ENCODE results near the gene TRIM63.

The TRIM63 gene

GRCh38 chr1:26067432-26067911 is at the start of gene TRIM63:
Gene TRIM63, minus strand, starts transcription at chr1:26067630. Its CDS starts 136 bp downstream, at chr1:26067494.
- H3K9me3 ChIP-seq (ENCODE audit: severe bottlenecking), result no peaks in the 10 kb centered on the region
- no peaks in the 10 kb centered on the region for H3K27me3 ChIP-seq (ENCODE audit: insufficient read depth, poor library complexity, severe bottlenecking)
- no peak within 1 kb of the TSS for H3K27ac ChIP-seq (ENCODE audit: poor library complexity, severe bottlenecking)
- no peak for ATAC-seq (ENCODE audit: low read depth)
- no peak for DNase-seq (ENCODE audit: low spot score)
- TF ChIP-seq CTCF (IDR thresholded peaks at IDR 0.05; ENCODE audit: poor library complexity, severe bottlenecking), result no peak
- H3K4me1 ChIP-seq (ENCODE audit: insufficient read depth, poor library complexity, severe bottlenecking), result no peaks in the 10 kb centered on the region
- no peak within 1 kb of the TSS for H3K4me3 ChIP-seq (ENCODE audit: severe bottlenecking)
- H3K36me3 ChIP-seq (ENCODE audit: low read depth), result no peaks in the 10 kb centered on the region

- ATAC-seq (ENCODE audit: low read depth) (no peak), DNase-seq (ENCODE audit: low spot score) (no peak)
- Histone ChIP-seq H3K9me3 (ENCODE audit: severe bottlenecking) (no peaks in the 10 kb centered on the region), H3K4me1 (ENCODE audit: insufficient read depth, poor library complexity, severe bottlenecking) (peaks cover 15% of the 10 kb centered on the region), H3K4me3 (ENCODE audit: severe bottlenecking) (no peak overlapping the region), H3K36me3 (ENCODE audit: low read depth) (peaks cover 29% of the 10 kb centered on the region), H3K27ac (ENCODE audit: poor library complexity, severe bottlenecking) (no peak overlapping the region), H3K27me3 (ENCODE audit: insufficient read depth, poor library complexity, severe bottlenecking) (no peaks in the 10 kb centered on the region)
- TF ChIP-seq CTCF (IDR thresholded peaks at IDR 0.05; ENCODE audit: poor library complexity, severe bottlenecking), result no peak
These were observed 46.9 kb upstream of the TRIM63 start for GRCh38 chr1:26114165-26114927.

GRCh38 chr1:26112407-26112775 is 45.0 kb upstream of the TRIM63 start:
- Histone ChIP-seq H3K36me3 (ENCODE audit: low read depth) (peaks cover 18% of the 10 kb centered on the region), H3K9me3 (ENCODE audit: severe bottlenecking) (no peaks in the 10 kb centered on the region), H3K4me1 (ENCODE audit: insufficient read depth, poor library complexity, severe bottlenecking) (peaks cover 15% of the 10 kb centered on the region), H3K27ac (ENCODE audit: poor library complexity, severe bottlenecking) (peak overlapping the region; percentile 65), H3K4me3 (ENCODE audit: severe bottlenecking) (peak overlapping the region; percentile 92), H3K27me3 (ENCODE audit: insufficient read depth, poor library complexity, severe bottlenecking) (no peaks in the 10 kb centered on the region)
- TF ChIP-seq CTCF (IDR thresholded peaks at IDR 0.05; ENCODE audit: poor library complexity, severe bottlenecking), result no peak
- no peak for DNase-seq (ENCODE audit: low spot score)
- ATAC-seq (ENCODE audit: low read depth), result peak; percentile 20

GRCh38 chr1:26111530-26112406 is 44.3 kb upstream of the TRIM63 start, which contains the start of gene PDIK1L:
Gene PDIK1L, plus strand, starts transcription at chr1:26111824. Its CDS starts 2,485 bp downstream, at chr1:26114309.
- H3K36me3 ChIP-seq (ENCODE audit: low read depth), result peaks cover 18% of the 10 kb centered on the region
- H3K4me1 ChIP-seq (ENCODE audit: insufficient read depth, poor library complexity, severe bottlenecking), result peaks cover 15% of the 10 kb centered on the region
- H3K27ac ChIP-seq (ENCODE audit: poor library complexity, severe bottlenecking), result peak within 1 kb of the TSS; percentile 65
- H3K9me3 ChIP-seq (ENCODE audit: severe bottlenecking), result no peaks in the 10 kb centered on the region
- TF ChIP-seq CTCF (IDR thresholded peaks at IDR 0.05; ENCODE audit: poor library complexity, severe bottlenecking), result no peak
- H3K4me3 ChIP-seq (ENCODE audit: severe bottlenecking), result peak within 1 kb of the TSS; percentile 92
- no peaks in the 10 kb centered on the region for H3K27me3 ChIP-seq (ENCODE audit: insufficient read depth, poor library complexity, severe bottlenecking)
- ATAC-seq (ENCODE audit: low read depth), result peak; percentile 84
- DNase-seq (ENCODE audit: low spot score), result peak; percentile 92

All from RWPE2 (cell line).